HG03558 (cell line): Measurements from ENCODE around the gene TMEM161B.
"Not testable (repeated sequence)": the region's sequence is repeated elsewhere in the genome, so short reads cannot be mapped to it uniquely, and the experiment has no call there.

Experiments
- ATAC-seq: cut with Tn5 transposase; IDR thresholded peaks from one replicate; pipeline ENCODE4 v1.9.1; 2021; ENCODE audit warnings: moderate number of reproducible peaks; ENCODE audit not compliant: unreplicated experiment; ENCODE audit errors: extremely low read depth

TMEM161B gene

DNA sequence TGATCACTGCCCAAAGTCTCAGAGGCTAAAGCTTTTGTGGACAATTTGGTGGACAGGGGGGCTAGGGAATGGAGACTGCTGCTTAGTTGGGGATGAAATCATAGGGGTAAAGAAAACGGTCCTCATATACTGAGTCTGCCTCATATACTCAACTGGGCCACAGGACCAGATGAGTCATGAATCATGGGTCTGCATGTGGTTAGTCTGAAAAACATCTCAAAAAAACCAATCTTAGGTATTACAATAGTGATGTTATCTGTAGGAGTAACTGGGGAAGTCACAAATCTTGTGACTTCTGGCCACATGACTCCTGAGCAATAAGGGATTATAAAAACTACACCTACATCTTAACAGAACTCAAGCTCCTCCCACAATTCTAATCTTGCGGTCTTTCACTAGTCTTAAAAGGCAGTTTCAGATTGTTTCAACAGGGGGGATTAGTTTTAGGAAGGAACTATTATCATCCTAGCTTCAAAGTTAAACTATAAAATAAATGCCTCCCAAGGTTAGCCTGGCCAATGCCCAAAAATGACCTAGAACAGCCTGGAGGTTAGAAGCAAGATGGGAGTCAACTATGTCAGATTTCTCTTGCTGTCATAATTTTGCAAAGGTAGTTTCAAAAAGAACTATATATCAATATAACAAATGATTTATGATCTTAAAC, 17.5 kb downstream of the TMEM161B start:
- ATAC-seq: no peak

GRCh38 chr5:88250010-88250409, 18.6 kb downstream of the TMEM161B start:
- ATAC-seq: no peak

- ATAC-seq: no peak
Observed at GRCh38 chr5:88248743-88249540, 19.7 kb downstream of the TMEM161B start.

DNA sequence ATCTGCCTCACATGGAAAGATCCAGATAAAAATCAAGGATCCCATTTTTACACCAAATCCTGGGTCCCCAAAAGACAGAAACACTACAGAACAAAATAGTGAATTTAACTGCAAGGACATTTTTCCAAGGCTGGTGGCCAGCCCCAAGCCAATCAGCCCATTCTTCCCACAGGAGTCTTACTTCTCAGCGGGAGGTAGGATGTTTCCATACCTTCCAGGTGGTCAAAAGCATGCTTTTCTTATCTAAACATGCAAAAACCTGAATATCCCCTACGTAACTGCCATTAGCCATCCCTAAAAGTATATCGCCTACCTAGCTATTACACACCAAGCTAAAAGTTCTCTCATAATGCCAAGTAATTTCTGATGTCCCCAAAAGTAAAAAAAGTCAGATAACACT, 20.6 kb downstream of the TMEM161B start:
- no peak for ATAC-seq

- no peak for ATAC-seq
Observed at GRCh38 chr5:88245893-88246244, 22.8 kb downstream of the TMEM161B start.

GRCh38 chr5:88245241-88245892, 23.3 kb downstream of the TMEM161B start:
- no peak for ATAC-seq

DNA sequence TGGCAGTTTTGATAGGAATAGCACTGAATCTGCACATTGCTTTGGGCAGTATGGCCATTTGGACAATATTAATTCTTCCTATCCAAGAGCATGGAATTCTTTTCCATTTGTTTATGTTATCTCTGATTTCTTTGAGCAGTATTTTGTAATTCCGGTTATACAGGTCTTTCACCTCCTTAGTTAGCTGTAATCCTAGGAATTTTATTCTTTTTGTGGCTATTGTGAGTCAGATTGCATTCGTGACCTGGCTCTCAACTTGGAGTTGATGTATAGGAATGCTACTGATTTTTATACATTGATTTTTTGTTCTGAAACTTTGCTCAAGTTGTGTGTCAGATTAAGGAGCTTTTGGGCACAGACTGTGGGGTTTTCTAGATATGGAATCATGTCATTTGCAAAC, 24.0 kb downstream of the TMEM161B start:
- no peak for ATAC-seq

DNA sequence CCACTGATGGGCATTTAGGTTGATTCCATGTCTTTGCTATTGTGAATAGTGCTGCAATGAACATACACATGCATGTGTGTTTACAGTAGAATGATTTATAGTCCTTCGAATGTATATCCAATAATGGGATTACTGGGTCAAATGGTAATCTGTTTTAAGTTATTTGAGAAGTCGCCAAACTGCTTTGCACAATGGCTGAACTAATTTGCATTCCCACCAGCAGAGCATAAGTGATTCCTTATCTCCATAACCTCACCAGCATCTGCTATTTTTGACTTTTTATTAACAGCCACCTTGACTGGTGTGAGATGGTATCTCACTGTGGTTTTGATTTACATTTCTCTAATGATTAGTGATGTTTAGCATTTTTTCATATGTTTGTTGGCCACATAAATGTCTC, 25.2 kb downstream of the TMEM161B start:
- ATAC-seq: not testable (repeated sequence)

GRCh38 chr5:88238732-88239131, 29.9 kb downstream of the TMEM161B start:
- ATAC-seq: no peak

- ATAC-seq: no peak
Observed at GRCh38 chr5:88236866-88237642, 31.6 kb downstream of the TMEM161B start.

- no peak for ATAC-seq
Observed at GRCh38 chr5:88235828-88236227, 32.8 kb downstream of the TMEM161B start.

DNA sequence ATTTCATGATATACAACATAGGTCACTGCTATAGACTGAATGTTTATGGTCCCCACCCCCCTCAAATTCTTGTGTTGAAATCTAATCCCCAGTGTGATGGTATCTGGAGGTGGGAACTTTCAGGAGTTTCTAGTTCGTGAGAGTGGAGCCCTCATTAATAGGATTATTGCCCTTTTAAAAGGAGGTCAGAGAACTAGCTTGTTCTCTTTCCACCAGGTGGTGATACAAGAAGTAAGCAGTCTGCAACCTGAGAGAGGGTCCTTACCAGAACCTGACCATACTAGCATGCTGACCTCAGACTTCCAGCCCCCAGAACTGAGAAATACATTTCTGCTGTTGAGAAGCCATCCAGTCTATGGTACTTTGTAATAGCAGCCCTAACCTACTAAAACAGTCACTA, 33.3 kb downstream of the TMEM161B start:
- ATAC-seq: no peak

GRCh38 chr5:88230546-88231066, 38.0 kb downstream of the TMEM161B start:
- no peak for ATAC-seq

- ATAC-seq: no peak
Observed at GRCh38 chr5:88226881-88227450, 41.7 kb downstream of the TMEM161B start.

GRCh38 chr5:88214655-88215054, 54.0 kb downstream of the TMEM161B start:
- ATAC-seq: no peak

GRCh38 chr5:88207575-88207974, 61.1 kb downstream of the TMEM161B start:
- ATAC-seq: no peak

- ATAC-seq: no peak
Observed at GRCh38 chr5:88203981-88204750, 64.5 kb downstream of the TMEM161B start.

GRCh38 chr5:88195636-88196035, 73.0 kb downstream of the TMEM161B start:
- no peak for ATAC-seq

GRCh38 chr5:88193896-88194295, 74.7 kb downstream of the TMEM161B start:
- no peak for ATAC-seq
